HG03045 (cell line): Measurements from ENCODE around the gene NCF4.

Source experiments
- ATAC-seq: cut with Tn5 transposase; IDR thresholded peaks from one replicate; pipeline ENCODE4 v1.9.1; 2021; ENCODE audit warnings: mild to moderate bottlenecking, moderate library complexity; ENCODE audit not compliant: unreplicated experiment

The NCF4 gene

DNA sequence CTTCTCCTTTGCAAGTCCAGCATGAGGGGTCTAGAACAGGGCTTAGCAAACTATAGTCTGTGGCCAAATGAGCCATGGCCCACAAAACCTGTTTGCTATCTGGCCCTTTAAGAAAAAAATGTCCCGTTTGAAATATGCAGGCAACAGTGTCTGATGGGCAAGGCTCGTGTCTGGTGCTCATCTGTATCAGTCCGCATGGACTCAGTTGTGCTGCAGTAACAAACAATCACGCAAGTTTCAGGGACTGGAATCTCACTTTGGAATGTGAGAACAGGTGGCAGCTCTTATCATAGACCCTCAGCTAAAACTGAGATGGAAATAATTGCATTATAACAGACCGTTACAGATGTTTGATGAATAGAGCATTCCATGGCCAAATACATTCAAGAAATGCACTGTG is 24.9 kb upstream of the NCF4 start:
- ATAC-seq: no peak

DNA sequence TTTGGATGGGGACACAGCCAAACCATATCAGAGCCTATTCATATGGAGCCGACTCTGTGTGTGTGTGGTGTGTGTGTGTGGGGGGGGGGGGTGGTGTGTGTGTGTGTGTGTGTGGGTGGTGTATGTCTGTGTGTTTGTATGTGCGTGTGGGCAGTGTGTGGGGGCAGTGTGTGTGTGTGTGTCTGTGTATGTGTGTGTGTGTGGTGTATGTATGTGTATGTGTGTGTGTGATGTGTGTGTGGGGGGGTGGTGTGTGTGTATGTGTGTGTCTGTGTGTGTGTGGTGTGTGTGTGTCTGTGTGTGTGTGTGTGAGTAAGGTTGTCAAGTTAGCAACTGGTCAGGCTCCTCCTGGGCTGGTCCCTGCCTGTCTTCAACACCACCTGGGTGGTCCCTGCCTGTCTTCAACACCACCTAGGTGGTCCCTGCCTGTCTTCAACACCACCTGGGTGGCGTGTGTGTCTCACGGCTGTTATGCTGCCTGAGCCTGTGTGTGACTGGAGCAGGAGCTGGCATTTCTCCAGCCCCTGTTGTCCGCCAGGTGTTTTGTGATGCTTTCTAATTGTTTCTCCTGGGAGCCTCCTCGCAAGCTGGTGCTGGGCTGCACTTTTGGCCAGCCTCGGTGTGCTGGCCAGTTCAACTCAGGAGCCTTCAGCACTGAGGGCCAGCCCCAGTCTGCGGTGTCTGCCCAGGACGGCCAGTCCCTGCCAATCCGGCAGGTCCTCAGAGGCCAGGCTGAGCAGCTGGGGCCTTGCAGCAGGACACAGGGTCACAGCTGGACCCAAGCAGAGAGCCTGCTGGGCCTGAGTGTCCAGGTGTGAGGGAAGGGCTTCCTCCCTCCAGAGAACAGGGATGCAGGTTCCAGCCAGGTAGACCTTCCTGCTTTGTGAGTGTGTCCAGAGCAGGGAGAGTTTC is 22.4 kb upstream of the NCF4 start:
- ATAC-seq: no peak

DNA sequence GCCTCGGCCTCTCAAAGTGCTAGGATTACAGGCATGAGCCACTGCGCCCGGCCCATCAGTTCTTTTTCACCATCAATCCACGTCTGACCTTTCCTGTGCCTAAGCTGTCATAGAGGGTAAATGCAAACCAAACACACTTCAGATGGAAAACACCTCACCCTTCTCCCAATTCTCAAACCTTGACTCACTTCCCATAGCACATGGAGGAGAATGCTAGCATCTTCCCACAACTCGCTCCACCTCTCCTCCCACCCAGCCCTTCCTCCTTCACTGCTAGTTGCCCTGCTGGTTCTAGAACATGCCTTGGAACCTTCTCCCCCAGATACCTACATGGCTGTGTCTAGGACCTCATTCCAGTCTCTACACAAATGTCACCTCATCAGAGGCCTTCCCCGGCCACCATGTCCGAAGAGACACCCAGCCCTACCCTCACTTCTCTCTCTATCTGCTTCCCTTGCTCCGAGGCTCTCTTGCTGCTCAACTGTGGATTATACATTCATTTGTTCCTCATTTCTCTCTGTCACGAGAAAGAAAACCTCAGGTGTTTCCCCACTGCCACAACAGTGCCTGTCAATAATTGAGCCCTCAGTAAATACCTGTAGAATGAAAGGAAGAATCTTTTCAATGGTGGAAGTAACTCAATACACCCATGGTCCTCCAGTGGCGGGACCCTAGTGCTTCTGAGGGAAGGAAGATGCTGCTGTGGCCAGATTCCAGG is 21.3 kb upstream of the NCF4 start:
- no peak for ATAC-seq

DNA sequence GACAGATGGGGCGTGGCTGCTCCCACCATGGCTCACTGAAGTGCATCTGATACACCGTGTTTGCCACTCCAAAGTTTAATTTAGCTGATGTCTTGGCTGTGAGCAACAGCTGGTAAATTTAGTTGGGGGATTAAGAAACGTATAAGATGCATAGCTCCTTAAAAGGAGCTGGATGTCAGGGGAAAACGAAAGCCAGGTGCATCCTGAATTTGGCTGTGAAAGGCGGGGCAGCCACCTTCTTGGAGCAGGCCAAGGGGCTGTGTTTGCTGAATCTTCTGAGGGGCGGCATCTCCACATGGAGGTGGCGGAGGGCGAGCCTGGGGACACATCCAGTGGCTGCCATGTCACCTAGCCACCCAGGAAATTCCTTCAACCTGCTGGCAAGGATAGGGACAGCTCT is 20.7 kb upstream of the NCF4 start:
- ATAC-seq: no peak

DNA sequence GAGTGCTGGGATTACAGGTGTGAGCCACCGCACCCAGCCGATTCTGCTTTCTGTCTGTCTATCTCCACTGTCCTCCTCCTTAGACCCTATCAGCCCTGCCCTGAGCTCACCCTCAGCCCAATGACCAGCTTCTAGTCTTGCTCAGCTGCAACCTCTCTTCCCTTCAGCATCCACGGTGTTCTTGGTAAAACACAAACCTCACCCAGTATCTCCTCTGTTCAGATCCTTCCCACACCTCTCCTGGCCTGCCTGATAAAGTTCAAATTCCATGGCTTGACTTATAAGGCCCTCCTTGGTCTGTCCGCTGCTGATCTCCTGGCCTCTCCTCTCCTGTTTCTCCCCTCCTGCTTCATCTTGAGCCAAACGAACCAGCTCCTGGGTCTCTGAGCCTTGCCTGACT is 14.5 kb upstream of the NCF4 start:
- ATAC-seq: no peak

DNA sequence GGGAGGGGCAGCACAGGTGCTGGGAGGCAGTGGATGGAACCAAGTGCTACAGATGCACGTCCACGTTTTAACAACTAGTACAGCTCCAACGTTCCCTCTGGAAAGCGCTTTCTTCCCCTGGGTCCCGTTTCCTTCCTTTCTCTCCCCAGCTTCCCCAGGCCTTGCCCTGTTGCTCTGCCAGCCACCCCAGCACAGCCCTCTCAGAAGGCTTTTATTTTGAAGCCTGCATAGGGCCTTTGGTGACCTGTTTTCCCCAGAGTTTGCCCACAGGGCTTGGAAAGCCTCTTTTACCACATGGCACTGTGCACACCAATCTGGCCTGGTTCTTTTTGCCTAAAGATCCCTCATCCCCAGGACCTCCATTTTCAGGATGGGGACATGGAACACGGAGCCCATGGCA is 13.9 kb upstream of the NCF4 start:
- ATAC-seq: no peak

DNA sequence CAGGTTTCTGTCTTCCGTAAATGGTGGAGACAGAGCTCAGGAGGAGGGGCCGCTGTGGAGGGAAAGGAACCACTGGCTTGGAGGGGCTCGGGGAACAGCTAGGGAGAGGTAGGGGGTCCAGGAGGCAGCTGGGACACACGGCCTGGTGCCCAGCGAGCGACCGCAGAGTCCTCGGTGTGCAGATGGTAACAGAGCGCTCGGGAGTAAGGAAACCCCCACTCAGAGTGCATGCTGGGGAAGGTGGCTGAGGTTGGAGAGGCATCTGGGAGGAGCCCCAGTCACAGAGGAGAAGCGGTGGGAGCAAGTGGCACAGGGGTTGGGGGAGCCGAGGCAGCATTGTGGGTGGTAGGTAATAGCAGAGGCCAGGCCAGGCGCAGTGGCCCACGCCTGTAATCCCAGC is 10.8 kb upstream of the NCF4 start:
- no peak for ATAC-seq

DNA sequence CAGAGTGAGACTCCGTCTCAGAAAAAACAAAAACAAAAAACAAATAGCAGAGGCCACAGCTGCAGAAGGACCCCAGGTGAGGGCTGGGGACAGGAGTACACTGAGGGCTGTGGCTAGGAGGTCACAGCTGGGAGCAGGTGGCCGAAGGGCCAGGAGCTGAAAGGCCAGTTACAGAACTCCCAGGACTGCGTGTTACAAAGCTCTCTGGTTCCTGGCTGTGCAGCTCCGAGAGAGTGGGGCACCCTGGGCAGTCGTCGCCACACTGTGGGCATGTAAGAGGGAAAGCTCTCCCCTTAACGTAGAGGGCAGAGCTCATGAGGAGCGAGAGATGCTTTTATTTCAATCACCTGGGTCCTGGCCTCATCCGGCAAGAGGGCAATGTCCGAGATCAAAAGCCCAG is 10.1 kb upstream of the NCF4 start:
- no peak for ATAC-seq

DNA sequence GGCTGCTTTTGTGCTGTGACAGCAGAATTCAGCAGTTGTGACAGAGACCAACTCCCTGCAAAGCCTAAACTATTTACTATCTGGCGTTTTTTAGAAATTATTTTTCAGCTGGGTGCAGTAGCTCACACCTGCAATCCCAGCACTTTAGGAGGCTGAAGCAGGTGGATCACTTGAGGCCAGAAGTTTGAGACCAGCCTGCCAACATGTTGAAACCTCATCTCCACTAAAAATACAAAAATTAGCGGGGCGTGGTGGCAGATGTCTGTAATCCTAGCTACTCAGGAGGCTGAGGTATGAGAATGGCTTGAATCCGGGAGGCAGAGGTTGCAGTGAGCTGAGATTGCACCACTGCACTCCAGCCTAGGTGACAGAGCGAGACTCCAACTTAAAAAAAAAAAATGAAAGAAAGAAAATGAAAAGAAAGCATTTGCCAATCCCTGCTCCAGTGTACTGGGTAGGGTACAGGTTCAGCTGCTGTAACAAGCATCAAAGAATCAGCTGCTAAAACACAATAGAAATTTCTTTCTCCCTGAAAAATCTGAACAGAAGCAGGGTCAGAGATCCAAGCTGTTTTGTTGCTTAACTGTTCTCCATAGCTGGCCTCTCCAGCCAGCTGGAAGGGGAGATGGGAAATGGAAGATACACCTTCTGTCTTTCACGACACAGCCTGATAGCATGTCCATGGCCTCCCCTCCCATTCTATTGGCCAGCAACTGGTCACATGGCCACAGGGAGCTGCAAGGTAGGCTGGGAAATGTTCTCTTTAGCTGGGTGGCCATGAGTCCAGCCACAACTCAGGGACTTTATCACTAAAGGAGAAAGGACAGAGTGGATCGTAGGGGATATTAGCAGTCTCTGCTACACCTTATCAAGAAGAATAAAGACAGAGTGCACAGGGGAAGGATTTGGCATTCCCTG is 8.5 kb upstream of the NCF4 start:
- no peak for ATAC-seq

DNA sequence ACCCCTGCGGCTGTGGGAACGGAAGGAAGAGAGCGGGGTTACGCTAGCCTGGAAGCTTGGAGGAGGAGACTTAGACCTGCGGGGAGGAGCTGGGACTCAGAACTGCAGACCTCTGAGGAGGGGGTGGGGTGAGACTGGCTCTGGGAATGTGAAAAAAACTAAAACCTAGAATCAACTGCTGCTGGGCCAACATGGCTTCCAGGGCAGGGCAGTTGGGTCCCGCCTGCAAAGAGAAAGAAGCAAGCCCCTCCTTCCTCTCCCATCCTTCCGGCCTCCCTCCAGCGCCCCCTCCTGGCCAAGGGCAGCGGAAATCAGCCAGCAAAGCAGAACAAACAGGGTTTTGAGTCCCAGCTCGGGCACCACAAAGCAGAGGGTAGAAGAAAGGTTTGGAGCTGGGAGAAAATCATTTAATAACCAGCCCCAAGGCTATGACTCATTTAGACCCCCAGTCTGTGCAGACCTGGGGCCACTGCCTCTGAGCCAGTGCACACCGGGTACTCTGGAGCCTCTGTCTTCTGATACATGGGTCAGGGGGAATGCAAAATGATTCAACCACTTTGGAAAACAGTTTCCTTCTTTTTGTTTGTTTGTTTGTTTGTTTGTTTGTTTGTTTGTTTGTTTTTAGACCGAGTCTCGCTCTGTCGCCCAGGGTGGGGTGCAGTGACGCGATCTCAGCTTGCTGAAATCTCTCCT is 7.3 kb upstream of the NCF4 start:
- ATAC-seq: no peak

DNA sequence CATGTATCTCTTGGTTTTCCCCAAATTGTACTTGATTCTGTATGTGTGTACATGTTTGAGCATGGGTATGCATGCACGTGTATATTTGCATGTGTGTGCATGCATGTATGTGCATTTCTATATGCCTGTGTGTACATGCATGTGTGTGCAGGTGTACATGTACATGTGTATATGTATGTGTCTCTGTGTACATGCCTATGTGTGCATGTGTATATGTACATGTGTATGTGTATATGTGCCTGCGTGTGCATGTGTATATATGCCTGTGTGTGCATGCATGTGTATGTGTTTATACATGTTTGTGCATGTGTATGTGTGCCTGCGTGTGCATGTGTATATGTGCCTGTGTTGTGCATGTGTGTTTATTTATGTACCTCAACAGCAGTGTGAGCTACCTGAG is 5.3 kb upstream of the NCF4 start:
- no peak for ATAC-seq

DNA sequence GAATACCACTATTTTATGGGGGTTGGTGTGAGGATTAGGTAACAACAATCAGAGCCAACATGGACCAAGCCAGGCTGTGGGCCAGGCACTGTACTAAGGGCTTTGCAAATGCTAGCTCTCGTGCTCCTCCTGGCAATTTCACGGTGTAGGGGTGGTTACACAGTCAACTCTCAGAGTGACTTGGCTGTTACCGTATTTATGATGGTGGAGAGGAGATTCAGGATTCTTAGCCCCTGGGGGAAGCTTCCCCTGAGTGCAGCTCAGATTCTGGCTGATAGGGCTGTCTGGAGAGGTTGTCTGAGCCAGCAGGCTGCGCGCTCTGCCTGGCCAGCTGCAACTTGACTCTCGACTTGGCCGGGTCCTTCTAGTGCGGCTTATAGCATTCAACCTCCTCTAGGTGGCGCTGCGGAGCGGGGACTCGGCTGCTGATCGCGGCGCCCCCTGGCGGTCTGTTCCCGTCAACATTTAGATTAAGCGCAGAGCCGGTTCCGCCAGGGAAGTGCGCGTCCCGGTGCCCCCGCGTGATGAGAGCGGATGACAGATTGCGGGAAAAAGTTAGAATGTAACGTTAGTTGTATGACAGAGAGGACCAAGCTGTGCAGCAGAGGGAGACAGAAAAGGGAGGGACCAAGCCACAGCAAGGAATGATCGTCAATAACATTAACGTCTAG is 4.5 kb upstream of the NCF4 start:
- peak; percentile 29 for ATAC-seq

DNA sequence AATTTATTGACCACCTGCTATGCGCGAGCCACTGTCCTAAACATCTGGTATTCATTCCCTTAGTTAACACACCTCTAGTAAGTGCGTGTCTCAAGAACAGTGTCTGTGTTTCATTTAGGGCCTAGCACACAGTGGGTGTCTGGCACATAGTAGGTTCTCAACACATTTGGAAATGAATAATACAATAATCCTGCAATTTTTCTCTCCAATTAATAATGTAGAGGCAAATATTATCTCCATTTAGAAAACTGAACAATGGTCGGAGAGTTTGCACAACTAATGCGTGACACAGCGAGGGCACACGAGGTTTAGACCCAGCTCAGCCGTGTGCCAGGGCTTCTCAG is 4.0 kb upstream of the NCF4 start:
- ATAC-seq: no peak

DNA sequence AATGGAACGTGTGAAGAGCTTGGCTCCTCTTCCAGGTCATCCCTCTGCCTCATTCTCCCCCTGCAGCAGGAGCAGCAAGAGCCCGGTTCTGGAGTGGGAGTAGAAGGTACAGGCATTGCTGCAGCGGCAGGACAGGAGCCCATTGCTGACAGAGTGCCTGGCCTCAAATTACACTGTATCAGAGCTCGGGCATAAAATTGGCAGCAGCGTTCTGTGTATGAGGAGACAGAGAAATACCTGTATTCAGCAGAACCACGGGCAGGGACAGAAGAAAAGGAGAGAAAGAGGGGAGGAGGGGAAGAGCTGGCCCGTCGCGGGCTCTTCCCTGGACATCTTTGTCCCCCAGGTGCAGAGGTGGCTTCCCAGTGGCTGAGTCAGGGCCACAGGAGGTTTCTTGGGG is 2.6 kb upstream of the NCF4 start:
- no peak for ATAC-seq

DNA sequence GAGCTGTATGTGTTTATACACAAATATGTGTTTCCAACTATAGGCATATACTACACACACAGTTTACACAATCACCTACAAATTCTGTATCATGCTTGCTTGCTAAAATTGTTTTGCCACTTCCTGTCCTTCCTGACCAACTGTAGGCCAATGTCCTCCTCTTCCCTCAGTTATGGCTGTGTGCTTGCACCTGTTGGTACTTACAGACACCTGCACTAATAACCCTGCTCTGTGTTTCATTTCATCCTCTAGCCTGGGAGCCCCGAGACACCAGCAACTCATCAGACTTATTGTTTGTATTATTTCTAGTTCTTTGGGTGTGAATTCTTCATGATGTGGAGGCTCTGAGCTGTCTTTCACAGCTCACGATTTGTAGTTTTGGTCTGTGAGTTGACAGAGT is 1.8 kb upstream of the NCF4 start:
- ATAC-seq: no peak

DNA sequence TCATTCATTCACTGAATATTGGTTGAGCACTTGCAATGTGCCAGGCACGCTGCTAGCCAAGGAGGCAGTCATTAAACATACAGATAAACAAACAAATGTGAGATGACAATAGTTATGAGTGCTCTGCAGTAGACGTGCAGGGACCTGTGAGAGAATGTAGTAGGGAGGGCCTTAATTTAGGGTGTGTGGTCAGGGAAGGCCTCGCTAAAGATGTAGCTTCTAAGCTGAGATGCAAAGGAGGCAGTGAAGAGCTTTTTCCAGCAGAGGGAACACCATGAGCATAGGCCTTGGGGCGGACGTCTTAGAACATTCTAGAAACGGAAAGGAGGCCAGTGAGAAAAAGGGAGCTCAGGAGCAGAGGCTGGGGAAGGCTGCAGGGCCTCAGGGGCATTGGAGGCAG is 789 bp upstream of the NCF4 start:
- no peak for ATAC-seq

DNA sequence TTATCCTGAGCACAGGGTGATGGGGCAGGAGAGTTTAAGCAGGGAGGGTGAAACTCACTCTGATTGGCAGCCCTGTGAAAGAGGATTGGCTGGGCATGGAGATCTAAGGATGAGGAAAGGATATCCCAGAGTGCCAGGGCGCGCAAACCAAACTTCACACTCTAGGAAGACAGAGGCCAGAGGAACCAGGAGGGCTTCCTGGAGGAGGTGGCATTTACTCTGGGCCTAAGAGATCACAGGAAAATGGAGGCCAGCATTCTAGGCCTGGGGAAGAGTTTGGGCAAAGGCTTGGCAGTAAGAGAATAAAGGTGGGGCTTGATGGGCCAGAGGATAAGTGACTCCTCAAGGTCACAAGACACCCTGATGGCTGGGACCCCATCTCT is 377 bp upstream of the NCF4 start:
- ATAC-seq: no peak

DNA sequence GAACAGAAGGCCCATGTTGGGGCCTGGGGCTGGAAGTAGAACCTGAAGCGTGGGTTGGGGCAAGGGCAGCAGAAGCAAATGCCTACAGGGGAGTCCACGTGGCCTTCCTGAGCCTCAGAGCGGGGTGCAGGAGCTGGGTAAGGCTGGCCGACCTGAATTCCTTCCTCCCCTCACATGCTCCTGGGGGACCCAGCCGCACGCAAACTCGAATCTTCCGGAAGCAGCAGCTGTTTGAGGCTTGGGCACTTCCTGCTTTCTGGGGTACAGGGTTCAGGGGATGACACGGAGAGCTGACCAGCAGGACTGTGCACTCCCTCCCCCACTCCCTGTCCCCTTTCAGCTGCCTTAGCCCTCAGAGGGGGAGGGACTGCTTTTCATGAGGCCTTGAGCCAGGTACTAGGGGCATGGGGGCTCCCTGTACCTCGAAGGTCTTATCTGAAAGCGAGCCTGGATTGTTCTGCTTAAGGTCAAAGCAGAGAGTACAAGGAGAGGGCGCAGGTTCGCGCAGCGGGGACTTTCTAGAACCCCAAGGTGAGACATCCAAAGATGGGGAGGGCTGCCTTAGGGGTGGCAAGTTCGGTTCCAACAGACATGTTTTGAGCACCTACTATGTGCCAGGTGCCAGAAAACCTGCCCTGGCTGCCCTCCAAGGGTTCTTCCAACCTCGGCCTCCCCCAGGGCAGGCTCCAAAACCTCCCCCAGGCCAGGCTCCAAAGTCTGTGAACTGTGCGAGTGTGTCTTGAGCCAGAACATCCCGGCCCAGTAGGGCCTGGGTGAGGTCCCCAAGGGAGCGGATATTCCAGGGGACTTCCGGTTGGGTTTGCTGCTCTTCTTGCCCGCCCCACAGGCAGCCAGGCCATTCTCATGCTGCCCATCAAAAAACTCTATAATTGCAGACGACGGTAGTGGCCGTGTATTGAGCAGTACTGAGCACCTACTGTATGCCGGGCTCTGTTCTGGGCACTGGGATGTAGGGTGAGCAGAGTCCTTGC is 1.7 kb downstream of the NCF4 start:
- ATAC-seq: no peak

DNA sequence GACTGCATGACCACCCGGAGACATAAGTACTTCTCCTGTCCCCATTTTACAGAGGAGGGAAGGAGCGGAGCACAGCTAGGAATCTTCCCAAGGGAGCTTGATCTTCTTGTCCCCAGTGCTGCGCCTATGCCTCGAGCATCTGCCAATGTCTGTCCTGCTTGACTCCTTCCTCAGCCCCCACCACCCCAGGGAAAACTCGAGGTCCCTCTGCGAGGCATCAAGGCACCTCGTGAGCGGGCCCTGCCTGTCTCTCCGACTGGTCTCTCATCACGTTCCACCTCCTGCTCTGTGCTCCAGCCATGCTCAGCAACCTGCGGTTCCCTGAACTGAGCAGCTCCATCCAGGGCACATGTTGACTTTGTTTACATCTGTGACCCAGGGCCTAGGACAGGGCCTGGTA is 2.5 kb downstream of the NCF4 start:
- no peak for ATAC-seq
